ENCODE measurements around the gene TMEM138. TPM values are rescaled to one million over a fixed set of nuclear protein-coding genes. Genes with fewer than 3 reads are reported as not detected.

TMEM138 gene
- total RNA-seq, 1 donor = 41.3 TPM

DNA sequence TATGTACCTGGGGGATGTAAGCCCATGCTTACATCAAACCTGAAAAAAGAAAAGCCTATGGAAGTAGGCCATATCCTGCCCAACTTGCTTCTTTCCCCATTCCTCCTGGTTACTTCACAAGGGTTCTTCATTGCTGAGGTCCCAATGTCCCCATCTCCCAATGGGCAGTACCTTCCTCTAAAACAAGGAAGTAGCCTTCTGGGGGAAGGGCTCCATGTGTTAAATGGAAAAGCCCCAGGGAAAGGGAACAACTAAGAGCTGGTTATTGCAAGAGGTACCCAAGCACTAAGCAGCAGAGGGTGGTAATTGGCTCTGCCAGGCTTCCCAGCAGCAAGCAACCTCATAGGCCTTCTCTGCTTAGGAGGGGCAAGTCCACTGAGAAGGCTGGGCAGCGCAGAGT, 41.5 kb downstream of the TMEM138 start:
- Histone ChIP-seq H3K4me3 (ENCODE audit: insufficient read depth, low read length) (no peak overlapping the region), H3K4me1 (ENCODE audit: insufficient read depth, low read length) (peaks cover 3% of the 10 kb centered on the region), H2AFZ (ENCODE audit: low read length) (no peak overlapping the region), H3K4me2 (ENCODE audit: insufficient read depth, low read length) (no peak overlapping the region), H3K27me3 (ENCODE audit: insufficient read depth, low read length) (no peaks in the 10 kb centered on the region), H4K20me1 (ENCODE audit: insufficient read depth, low read length) (peaks cover 8% of the 10 kb centered on the region), H3K9me3 (ENCODE audit: low read depth, low read length) (no peaks in the 10 kb centered on the region), H3K36me3 (ENCODE audit: insufficient read depth, low read length) (peaks cover 64% of the 10 kb centered on the region), H3K27ac (ENCODE audit: low read depth, low read length) (no peak overlapping the region), H3K79me2 (ENCODE audit: insufficient read depth, low read length) (peaks cover 10% of the 10 kb centered on the region)
- TF ChIP-seq CTCF (IDR thresholded peaks at IDR 0.05; ENCODE audit: extremely low read depth, low read depth, low read length) = no peak
- DNase-seq (ENCODE audit: insufficient read length, low spot score, missing footprints) = no peak

- no peak overlapping the region for H3K4me2 ChIP-seq (ENCODE audit: insufficient read depth, low read length)
- H3K27me3 ChIP-seq (ENCODE audit: insufficient read depth, low read length) = no peaks in the 10 kb centered on the region
- peaks cover 8% of the 10 kb centered on the region for H4K20me1 ChIP-seq (ENCODE audit: insufficient read depth, low read length)
- no peak overlapping the region for H3K27ac ChIP-seq (ENCODE audit: low read depth, low read length)
- no peak overlapping the region for H2AFZ ChIP-seq (ENCODE audit: low read length)
- H3K4me3 ChIP-seq (ENCODE audit: insufficient read depth, low read length) = no peak overlapping the region
- peaks cover 12% of the 10 kb centered on the region for H3K79me2 ChIP-seq (ENCODE audit: insufficient read depth, low read length)
- H3K4me1 ChIP-seq (ENCODE audit: insufficient read depth, low read length) = peaks cover 3% of the 10 kb centered on the region
- DNase-seq (ENCODE audit: insufficient read length, low spot score, missing footprints) = no peak
- no peak for TF ChIP-seq CTCF (IDR thresholded peaks at IDR 0.05; ENCODE audit: extremely low read depth, low read depth, low read length)
- H3K36me3 ChIP-seq (ENCODE audit: insufficient read depth, low read length) = peaks cover 68% of the 10 kb centered on the region
- no peaks in the 10 kb centered on the region for H3K9me3 ChIP-seq (ENCODE audit: low read depth, low read length)
These were observed 41.9 kb downstream of the TMEM138 start for GRCh38 chr11:61404103-61404502.

DNA sequence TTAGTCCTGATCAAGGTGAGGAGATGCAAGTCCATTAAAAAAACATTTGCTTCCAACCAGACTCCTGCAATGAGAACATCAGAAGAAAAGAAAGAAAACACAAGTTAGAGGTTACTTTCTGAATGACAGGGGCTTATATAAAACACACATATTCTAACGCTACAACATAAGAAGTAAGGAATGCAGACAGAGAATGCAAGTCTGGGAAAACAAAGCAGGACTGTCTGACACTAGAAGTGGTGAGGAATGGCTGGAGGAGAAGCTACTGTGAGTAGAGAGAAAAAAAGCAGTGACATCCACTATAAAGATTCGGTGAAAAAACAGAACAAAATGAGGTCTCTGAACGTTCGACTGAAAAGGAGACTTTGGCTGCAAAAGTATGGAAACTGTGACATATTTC, 42.5 kb downstream of the TMEM138 start:
- peaks cover 3% of the 10 kb centered on the region for H3K4me1 ChIP-seq (ENCODE audit: insufficient read depth, low read length)
- no peak overlapping the region for H3K27ac ChIP-seq (ENCODE audit: low read depth, low read length)
- H3K79me2 ChIP-seq (ENCODE audit: insufficient read depth, low read length) = peaks cover 12% of the 10 kb centered on the region
- DNase-seq (ENCODE audit: insufficient read length, low spot score, missing footprints) = no peak
- no peak overlapping the region for H3K4me2 ChIP-seq (ENCODE audit: insufficient read depth, low read length)
- TF ChIP-seq CTCF (IDR thresholded peaks at IDR 0.05; ENCODE audit: extremely low read depth, low read depth, low read length) = no peak
- peaks cover 72% of the 10 kb centered on the region for H3K36me3 ChIP-seq (ENCODE audit: insufficient read depth, low read length)
- H3K4me3 ChIP-seq (ENCODE audit: insufficient read depth, low read length) = no peak overlapping the region
- H4K20me1 ChIP-seq (ENCODE audit: insufficient read depth, low read length) = peaks cover 8% of the 10 kb centered on the region
- no peaks in the 10 kb centered on the region for H3K27me3 ChIP-seq (ENCODE audit: insufficient read depth, low read length)
- H3K9me3 ChIP-seq (ENCODE audit: low read depth, low read length) = no peaks in the 10 kb centered on the region
- H2AFZ ChIP-seq (ENCODE audit: low read length) = no peak overlapping the region

DNA sequence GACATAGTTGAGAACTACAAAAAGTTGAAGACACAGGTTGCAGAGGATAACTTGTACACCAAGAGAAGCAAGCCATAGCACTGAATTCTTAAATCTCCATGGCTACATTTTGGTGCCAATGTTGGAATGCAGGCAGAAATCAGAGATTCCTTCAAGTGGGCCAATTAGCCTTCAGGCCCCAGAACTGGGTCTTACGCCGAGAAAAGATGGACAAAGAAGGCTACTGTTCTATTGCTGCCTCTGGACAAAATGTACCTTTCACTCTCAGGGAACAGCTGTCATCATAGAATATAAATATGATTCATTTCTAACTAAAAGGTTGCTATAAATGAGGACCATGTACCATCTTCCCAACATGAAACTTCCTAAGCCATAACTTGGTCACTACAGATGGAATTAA, 43.9 kb downstream of the TMEM138 start:
- H4K20me1 ChIP-seq (ENCODE audit: insufficient read depth, low read length) = peaks cover 8% of the 10 kb centered on the region
- no peak overlapping the region for H3K4me2 ChIP-seq (ENCODE audit: insufficient read depth, low read length)
- no peak for DNase-seq (ENCODE audit: insufficient read length, low spot score, missing footprints)
- H3K79me2 ChIP-seq (ENCODE audit: insufficient read depth, low read length) = peaks cover 12% of the 10 kb centered on the region
- peaks cover 85% of the 10 kb centered on the region for H3K36me3 ChIP-seq (ENCODE audit: insufficient read depth, low read length)
- H3K4me1 ChIP-seq (ENCODE audit: insufficient read depth, low read length) = peaks cover 3% of the 10 kb centered on the region
- no peak overlapping the region for H3K4me3 ChIP-seq (ENCODE audit: insufficient read depth, low read length)
- no peak overlapping the region for H2AFZ ChIP-seq (ENCODE audit: low read length)
- H3K27me3 ChIP-seq (ENCODE audit: insufficient read depth, low read length) = no peaks in the 10 kb centered on the region
- H3K27ac ChIP-seq (ENCODE audit: low read depth, low read length) = no peak overlapping the region
- TF ChIP-seq CTCF (IDR thresholded peaks at IDR 0.05; ENCODE audit: extremely low read depth, low read depth, low read length) = no peak
- H3K9me3 ChIP-seq (ENCODE audit: low read depth, low read length) = no peaks in the 10 kb centered on the region
